Stimulated activated CD8-positive, alpha-beta memory T cell treated with anti-CD3 and anti-CD28 coated beads, Interleukin-15, amount 100 ng/mL, for 24 hours (primary cell): ENCODE measurements around the gene IL32.

ENCODE experiments used
- DNase-seq: peaks from one replicate; pipeline ENCODE4 v3.0.0-alpha.2; 2020; ENCODE audit warnings: low read depth

IL32 gene, protein sequence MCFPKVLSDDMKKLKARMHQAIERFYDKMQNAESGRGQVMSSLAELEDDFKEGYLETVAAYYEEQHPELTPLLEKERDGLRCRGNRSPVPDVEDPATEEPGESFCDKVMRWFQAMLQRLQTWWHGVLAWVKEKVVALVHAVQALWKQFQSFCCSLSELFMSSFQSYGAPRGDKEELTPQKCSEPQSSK

DNA sequence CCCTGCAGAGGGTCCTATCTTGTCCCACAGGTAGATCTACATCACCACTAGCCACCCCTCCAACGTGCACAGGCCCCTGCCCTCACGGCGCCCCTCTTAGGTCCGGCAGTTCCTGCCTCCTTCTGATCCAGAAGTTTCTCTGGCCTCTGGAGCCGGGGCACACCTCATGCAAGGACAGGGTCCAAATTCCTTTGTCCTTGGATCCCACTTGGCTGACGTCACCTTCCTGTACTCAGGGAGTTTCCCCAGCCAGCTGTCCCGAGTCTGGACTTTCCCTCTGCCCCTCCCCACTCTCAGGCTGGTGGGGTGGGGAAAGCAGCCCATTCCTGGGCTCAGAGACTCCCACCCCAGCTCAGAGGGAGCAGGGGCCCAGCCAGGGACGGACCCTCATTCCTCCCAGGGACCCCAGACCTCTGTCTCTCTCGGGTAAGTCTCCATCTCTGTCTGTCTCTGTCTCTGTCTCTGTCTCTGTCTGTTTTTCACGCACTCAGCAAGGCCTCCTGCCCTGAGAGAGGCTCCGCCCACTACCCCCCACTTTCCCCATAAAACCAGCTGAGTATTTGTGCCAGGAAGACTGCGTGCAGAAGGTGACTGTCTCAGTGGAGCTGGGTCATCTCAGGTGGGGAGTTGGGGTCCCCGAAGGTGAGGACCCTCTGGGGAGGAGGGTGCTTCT lies at the start of gene IL32:
IL32 (plus strand) TSS at position 572 of the 673 bp plus-strand sequence. CDS start 172 bp downstream, outside the sequence.
- no peak for DNase-seq

DNA sequence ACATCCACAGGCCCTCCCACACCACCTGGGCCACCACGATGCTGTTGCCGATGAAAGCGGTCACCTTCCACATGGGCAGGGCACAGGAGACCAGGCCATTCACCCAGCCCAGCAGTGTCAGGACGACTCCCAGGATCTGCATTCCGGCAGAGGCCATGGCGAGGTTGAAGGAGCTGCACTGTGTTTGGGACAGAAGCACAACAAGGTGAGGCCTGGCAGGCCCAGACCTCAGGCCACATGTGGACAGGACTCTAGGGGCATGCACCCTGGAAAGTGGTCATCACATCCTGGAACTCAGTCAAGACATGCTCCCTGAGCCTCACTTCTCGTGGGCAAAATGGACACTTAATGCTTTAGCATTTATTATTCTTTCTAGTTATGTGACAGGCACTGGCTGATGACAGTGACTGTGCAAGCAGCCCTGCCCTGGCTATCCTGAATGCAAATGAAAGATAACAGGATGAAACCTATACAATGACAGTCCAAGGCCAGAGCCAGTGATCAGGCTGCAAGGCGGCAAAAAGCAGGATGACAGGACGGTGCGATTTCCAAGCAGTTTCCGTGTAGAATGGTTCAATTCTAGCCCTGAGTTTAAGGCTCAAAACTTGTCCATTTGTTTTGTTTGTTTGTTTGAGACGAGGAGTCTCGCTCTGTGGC lies 49.4 kb upstream of the IL32 start:
- no peak for DNase-seq

DNA sequence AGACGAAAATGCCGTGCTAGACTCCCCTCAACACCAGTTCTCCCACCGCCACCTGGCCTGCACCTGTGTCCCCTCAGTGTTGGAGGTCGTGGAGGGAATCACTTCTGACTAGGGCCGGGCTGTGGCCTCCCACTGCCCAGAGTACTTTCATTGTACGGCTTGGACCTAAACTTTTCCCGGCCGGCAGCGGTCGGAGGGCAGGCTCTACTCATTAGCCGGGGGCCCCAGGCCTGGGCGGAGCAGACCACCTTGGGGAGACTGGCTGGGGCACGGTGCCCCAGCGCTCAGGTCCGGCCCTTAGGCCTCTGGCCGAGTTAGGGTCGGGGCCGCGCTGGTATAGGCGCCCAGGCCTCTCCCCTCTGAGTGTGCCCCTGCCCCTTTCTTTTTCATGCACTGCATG lies 48.1 kb upstream of the IL32 start:
- DNase-seq, result no peak

DNA sequence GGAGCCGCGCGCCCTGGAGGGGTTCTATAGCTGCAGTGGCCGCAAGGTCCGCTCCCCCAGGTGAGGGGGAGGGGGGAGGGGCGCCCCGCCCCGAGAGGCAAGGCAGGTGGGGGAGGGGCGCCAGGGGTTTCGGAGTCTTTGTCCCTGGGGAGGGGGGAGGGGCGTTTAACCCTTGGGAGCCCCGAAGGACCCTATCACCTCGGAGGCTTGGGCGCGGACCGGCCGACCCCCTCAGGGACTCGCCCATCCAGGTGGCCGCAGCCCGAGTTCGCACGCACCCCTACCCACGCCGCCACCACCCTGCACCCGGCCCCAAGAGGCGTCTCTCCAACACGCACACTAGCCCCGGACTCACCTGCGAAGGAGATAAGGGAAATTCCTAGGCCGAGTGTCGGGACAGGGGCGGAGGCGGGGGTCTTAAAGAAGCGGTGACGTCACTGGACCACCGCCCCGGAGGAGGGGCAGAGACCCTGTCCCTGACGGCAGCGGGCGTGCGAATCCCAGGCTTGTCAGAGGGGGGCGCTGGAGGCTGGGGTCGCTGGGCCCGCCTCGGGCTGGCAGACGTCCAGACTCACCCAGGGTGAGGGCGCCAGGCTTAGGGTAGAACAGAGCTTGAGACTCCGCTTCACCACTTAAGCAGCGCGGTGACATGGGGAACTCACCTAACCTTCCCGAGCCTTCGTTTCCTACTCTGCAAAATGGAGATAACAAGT lies 47.5 kb upstream of the IL32 start, which contains the start of gene CLDN6:
CLDN6 (minus strand) TSS at position 390 of the 713 bp plus-strand sequence. CDS start 2,162 bp downstream, outside the sequence.
- no peak for DNase-seq

DNA sequence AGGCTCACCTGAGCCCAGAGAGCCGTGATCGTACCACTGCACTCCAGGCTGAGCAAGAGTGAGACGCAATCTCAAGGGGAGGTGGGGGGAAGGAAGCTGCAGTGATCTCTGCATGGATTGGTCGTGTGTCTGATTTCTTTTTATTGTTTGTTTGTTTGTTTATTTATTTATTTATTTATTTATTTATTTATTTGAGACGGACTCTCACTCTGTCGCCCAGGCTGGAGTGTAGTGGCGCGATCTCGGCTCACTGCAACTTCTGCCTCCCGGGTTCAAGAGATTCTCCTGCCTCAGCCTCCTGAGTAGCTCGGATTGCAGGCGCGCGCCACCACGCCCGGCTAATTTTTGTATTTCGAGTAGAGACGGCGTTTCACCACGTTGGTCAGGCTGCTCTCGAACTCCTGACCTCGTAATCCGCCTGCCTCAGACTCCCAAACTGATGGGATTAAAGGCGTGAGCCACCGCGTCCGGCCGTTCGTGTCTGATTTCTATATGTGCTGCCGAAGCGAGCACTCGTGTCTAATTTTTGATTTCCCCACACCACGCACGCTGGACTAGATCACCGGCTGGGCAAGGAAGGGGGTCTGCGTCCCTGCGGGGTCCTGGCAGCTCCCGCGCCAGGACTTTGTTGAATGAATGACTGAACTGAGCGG lies 45.7 kb upstream of the IL32 start:
- no peak for DNase-seq

DNA sequence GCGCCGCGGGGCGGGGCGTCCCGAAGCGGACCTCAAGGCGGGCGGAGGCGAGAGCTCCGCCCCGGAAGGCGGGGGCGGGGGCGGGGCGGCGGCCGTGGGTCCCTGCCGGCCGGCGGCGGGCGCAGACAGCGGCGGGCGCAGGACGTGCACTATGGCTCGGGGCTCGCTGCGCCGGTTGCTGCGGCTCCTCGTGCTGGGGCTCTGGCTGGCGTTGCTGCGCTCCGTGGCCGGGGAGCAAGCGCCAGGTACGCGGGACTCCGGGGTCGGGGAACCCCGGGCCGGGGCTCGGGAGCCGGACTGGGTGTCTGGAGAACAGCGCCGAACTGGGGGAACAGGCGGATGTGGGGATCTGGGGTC lies 45.2 kb upstream of the IL32 start, which contains the start of gene TNFRSF12A:
TNFRSF12A (plus strand) TSS at position 122 of the 357 bp plus-strand sequence; CDS start at position 152, 30 bp downstream.
- peak; percentile 46 for DNase-seq

DNA sequence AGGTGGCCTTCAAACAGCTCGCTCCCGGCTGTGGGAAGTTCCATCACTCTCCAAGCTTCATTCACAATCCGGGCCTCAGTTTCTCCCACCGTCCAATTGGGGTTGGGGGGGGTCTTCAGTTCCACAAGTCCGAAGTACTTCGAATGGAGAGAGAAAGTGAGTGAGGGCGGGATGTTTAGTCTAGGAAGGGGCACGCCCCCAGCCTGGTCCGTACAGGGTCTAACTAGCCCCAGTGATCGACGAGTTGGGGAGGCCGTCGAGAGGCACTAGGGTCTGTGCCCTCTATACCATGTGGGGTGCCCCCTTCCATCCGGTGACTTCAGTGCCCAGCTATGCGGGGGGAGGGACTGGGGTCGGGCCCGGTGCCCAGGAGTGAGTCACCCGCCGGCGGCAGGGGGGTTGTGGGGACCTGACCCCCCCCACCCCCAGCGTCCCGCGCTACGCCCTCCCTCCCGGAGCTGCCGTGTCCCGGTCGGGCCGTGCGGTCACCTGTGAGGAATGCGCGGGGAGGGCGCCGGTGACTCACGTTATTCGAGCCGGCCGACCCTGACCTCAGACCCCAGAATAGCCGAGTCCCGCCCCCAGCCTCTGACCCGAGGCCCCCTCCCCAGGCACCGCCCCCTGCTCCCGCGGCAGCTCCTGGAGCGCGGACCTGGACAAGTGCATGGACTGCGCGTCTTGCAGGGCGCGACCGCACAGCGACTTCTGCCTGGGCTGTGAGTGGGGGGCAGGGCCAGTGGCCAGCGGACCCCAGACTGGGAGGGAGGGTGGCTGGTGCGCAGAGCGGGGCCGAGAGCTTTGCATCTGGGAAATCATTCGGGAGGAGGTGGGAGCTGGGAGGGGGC lies 44.6 kb upstream of the IL32 start:
- no peak for DNase-seq

DNA sequence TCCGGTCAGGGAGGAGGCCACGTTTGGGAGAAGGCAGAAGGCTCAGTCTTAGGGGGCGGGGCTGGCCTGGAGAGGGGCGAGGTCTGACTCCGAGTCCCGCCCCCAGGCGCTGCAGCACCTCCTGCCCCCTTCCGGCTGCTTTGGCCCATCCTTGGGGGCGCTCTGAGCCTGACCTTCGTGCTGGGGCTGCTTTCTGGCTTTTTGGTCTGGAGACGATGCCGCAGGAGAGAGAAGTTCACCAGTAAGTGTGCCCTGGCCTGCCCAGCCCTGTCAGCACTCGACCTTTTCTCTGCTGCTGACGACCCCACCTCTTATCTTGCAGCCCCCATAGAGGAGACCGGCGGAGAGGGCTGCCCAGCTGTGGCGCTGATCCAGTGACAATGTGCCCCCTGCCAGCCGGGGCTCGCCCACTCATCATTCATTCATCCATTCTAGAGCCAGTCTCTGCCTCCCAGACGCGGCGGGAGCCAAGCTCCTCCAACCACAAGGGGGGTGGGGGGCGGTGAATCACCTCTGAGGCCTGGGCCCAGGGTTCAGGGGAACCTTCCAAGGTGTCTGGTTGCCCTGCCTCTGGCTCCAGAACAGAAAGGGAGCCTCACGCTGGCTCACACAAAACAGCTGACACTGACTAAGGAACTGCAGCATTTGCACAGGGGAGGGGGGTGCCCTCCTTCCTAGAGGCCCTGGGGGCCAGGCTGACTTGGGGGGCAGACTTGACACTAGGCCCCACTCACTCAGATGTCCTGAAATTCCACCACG lies 43.8 kb upstream of the IL32 start:
- DNase-seq, result peak; percentile 46

DNA sequence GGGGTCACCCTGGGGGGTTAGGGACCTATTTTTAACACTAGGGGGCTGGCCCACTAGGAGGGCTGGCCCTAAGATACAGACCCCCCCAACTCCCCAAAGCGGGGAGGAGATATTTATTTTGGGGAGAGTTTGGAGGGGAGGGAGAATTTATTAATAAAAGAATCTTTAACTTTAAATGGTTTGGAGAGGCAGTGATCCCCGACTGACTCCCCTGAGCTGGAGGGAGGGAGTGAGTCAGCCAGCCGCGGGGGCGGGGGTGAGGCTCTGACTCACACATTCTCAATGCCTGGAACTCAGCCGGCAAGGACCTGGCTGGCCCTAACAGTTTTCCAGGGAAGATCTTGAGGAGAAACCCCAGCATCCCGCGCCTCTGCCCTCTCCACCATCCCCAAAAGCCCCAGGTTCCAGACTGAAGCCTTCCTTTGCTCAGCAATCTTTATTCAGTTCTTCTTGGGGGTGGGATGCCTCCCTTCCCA lies 43.2 kb upstream of the IL32 start:
- peak; percentile 61 for DNase-seq

DNA sequence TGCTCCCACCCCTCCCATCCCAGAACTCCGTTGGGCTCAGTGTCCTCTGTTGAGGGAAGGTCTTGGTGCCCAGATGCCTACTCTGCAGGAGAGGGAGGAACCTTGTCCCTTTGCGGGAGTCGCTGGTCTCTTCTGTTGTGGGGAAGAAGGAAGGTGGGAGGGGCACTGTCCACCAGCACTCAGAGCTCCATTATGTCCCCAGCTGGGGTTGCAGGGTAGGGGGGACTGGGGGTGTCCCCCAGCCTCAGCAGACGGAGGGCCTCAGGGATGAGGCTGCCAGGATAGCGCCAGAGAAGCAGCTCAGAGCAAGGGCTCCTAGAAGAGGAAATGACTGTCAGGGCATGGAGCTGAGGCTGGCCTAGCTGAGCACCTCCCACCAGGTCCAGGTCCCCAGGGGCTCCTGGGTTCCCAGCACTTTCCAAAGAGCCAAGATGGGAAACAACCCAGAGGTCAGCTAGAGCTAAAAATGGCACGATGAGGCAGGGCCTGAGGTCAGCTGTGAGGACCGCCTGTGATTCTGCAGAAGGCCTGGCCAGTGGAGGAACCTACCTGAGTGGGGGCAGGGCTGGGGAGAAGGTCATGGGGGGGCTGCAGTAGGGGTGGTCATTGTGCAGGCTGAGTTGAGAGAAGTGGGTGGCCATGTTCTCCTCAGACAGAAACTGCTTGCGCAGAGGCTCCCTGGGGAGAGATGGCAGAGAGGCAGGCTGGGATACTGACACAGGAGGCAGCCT lies 42.6 kb upstream of the IL32 start:
- no peak for DNase-seq

DNA sequence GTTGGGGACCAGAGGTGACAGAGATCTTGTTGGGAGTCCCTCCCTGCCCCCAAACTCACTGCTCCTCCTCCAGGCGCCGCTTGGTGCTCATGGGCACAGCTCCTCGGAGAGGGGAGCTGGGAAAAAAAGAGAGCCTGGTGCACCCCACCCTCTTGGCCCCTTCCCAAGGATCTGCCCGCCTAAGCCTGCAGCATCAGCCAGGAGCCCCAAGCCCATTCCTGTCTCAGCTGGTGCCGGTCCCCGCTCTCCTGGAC lies 42.1 kb upstream of the IL32 start:
- DNase-seq, result no peak

DNA sequence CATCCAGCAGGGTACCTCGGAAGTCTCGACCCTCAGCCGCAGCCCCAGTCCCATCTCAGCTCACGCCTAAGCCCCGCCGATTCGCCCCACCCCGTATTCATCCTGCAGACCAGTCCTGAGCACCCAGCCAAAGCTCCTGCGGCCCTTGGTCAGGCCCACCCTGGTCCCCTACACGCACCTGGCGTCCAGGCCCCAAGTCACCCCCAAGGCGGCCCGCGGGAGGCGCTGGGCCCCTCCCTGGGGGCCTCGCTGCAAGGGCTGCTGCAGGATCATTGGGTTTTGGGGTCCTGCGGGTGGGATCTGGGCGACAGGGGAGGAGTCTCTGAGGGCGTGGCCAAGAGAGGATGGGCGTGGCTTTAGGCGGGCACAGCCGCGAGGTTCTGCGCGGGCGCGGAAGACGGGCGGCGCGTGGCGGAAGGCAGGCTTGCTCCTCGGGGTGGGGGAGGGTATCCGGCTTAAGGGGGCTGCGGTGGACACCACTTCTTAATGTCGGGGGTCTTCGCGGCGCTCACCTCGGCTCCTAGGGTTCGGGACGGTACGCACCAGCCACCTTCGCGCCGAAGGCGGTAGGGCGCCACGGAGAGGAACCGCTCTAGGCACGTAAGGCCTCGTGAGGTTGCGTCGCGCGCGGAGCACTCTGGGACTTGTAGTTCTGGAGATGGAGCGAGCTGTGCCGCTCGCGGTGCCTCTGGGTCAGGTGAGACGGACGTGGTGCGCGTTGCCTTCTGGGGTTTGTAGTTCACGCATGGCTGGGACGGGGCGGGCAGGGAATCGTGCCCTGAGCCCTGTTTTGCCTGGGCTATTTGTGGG lies 41.6 kb upstream of the IL32 start, which contains the start of the genes HCFC1R1 and THOC6:
HCFC1R1 (minus strand) TSS at position 274 of the 810 bp plus-strand sequence; CDS start at position 273, 1 bp downstream.
THOC6 (plus strand) TSS at position 367 of the 810 bp plus-strand sequence; CDS start at position 659, 292 bp downstream.
- DNase-seq, result peak; percentile 83

DNA sequence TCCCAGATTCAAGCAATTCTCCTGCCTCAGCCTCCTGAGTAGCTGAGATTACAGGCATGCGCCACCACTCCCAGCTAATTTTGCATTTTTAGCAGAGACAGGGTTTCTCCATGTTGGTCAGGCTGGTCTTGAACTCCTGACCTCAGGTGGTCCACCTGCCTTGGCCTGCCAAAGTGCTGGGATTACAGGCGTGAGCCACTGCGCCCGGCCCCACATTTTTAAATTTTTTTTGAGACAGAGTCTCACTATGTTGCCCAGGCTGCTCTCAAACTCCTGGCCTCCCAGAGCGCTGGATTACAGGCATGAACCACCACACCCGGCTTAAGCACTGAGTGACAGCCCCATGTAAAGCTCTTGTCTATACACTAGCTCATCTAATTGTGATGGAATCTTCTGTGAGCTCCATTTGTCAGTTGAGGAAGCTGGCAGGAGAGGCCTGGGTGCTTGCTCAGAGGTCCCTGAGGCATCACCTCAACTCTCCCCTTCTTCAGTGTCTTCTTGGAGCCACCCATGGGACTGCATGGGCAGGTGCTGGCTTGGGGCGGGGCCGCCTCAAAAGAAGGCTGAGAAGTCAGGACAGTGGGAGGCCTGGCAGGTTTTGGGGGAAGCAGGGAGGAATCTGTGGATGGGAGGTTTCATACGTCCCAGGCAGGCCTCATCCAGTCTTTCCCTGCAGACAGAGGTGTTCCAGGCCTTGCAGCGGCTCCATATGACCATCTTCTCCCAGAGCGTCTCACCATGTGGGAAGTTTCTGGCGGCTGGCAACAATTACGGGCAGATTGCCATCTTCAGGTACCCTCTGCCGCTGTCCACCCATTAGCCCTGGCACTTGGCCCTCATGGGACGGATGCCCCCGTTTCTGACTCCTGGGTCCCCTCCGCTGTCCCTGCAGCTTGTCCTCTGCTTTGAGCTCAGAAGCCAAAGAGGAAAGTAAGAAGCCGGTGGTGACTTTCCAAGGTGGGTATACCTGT lies 40.1 kb upstream of the IL32 start:
- DNase-seq, result no peak

DNA sequence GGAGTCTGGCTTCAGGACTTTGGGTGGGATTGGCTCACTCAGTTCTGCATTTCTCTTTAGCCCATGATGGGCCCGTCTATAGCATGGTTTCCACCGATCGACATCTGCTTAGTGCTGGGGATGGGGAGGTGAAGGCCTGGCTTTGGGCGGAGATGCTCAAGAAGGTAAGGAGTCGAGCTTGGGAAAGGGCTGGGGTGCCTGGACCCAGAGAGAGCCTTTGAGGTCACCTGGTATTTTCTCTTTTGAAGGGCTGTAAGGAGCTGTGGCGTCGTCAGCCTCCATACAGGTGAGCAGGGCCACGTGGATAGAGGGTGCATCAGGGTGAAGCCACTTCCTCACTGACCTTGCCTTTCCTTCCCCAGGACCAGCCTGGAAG lies 39.4 kb upstream of the IL32 start:
- DNase-seq, result no peak

DNA sequence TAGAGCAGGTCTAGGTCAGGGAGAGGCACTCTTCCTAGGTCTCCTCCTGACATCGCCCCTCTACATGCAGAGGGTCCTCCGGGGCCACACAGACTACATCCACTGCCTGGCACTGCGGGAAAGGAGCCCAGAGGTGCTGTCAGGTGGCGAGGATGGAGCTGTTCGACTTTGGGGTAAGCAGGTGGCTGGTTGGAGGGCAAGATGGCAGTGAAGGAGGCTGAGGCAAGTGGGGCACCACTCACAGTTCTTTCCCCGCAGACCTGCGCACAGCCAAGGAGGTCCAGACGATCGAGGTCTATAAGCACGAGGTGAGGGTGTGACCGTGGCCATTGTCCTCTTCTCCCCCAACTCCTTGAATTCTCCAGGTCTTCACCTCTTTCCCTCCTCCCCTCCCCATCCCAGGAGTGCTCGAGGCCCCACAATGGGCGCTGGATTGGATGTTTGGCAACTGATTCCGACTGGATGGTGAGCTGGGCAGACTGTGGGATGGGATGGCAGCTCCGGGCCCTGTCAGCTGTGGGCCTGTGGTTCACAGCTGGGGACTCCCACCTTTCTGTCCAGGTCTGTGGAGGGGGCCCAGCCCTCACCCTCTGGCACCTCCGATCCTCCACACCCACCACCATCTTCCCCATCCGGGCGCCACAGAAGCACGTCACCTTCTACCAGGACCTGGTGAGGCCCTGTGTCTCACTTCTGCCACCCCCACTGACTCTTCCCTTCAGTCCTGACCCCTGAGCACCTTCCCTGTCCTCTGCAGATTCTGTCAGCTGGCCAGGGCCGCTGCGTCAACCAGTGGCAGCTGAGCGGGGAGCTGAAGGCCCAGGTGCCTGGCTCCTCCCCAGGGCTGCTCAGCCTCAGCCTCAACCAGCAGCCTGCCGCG lies 38.6 kb upstream of the IL32 start:
- DNase-seq, result no peak

DNA sequence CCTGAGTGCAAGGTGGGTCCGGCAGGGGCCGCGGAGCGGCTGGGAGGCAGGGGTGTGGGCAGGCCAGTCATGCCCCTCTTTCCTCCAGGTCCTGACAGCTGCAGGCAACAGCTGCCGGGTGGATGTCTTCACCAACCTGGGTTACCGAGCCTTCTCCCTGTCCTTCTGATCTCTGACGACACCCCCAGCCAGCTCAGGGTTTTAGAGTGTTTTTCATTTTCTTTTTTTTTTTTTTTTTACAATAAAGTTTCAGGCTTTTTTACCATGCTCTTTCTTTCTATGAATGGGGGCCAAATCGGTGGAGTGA lies 38.0 kb upstream of the IL32 start:
- no peak for DNase-seq
